ENCODE results near the gene TFR2. TPM values are rescaled to one million over a fixed set of nuclear protein-coding genes. Genes with fewer than 3 reads are reported as not detected.
A peak's percentile ranks its signal among the peaks of the same experiment; 100 is the strongest.

Gene TFR2
- total and polyA plus RNA-seq, 2 of the 13 experiments (the other 11 are each of a cell fraction or from before 2014, with no cell fraction given) = 36.9 to 64.2 TPM

- peak; percentile 80; the same call in 1 of the 2 replicates for TF ChIP-seq ARID4A (CRISPR knock-in tag; IDR thresholded peaks at IDR 0.05; ENCODE audit: borderline replicate concordance)
- no peak for TF ChIP-seq MATR3 (CRISPR knock-in tag; IDR thresholded peaks at IDR 0.05)
- 0 out of 2 replicates have a peak, but pooled peaks have one; percentile 28 for TF ChIP-seq ARID2 (CRISPR knock-in tag; IDR thresholded peaks at IDR 0.05; ENCODE audit: borderline replicate concordance)
- peak; percentile 79 for TF ChIP-seq ZNF781 (CRISPR knock-in tag; IDR thresholded peaks at IDR 0.05; ENCODE audit: borderline replicate concordance, not compliant biosample characterization)
- peak; percentile 93; the same call in 1 of the 2 replicates for TF ChIP-seq FOXC1 (CRISPR knock-in tag; IDR thresholded peaks at IDR 0.05; ENCODE audit: borderline replicate concordance)
- TF ChIP-seq ZNF33B (CRISPR knock-in tag; IDR thresholded peaks at IDR 0.05) = 0 out of 2 replicates have a peak, but pooled peaks have one; percentile 66
- 0 out of 2 replicates have a peak, but pooled peaks have one; percentile 46 for TF ChIP-seq ZNF317 (CRISPR knock-in tag; IDR thresholded peaks at IDR 0.05)
- 0 out of 2 replicates have a peak, but pooled peaks have one; percentile 27 for TF ChIP-seq SKIL (CRISPR knock-in tag; IDR thresholded peaks at IDR 0.05; ENCODE audit: borderline replicate concordance)
- peak; percentile 57; the same call in 1 of the 2 replicates for TF ChIP-seq BATF2 (CRISPR knock-in tag; IDR thresholded peaks at IDR 0.05)
- TF ChIP-seq KLF12 (CRISPR knock-in tag; IDR thresholded peaks at IDR 0.05; ENCODE audit: borderline replicate concordance) = no peak
- peak; percentile 66; the same call in 1 of the 2 replicates for TF ChIP-seq TMF1 (CRISPR knock-in tag; IDR thresholded peaks at IDR 0.05; ENCODE audit: low read depth)
- no peak for TF ChIP-seq RARG (CRISPR knock-in tag; IDR thresholded peaks at IDR 0.05; ENCODE audit: low read depth)
- TF ChIP-seq HDAC2 (CRISPR knock-in tag; IDR thresholded peaks at IDR 0.05) = 0 out of 2 replicates have a peak, but pooled peaks have one; percentile 26
- peak; percentile 91 for TF ChIP-seq ZNF441 (CRISPR knock-in tag; IDR thresholded peaks at IDR 0.05; ENCODE audit: borderline replicate concordance)
- TF ChIP-seq ZNF678 (CRISPR knock-in tag; IDR thresholded peaks at IDR 0.05) = no peak
- no peak for TF ChIP-seq ZNF460 (CRISPR knock-in tag; IDR thresholded peaks at IDR 0.05; ENCODE audit: borderline replicate concordance)
- TF ChIP-seq, protein P1, sequence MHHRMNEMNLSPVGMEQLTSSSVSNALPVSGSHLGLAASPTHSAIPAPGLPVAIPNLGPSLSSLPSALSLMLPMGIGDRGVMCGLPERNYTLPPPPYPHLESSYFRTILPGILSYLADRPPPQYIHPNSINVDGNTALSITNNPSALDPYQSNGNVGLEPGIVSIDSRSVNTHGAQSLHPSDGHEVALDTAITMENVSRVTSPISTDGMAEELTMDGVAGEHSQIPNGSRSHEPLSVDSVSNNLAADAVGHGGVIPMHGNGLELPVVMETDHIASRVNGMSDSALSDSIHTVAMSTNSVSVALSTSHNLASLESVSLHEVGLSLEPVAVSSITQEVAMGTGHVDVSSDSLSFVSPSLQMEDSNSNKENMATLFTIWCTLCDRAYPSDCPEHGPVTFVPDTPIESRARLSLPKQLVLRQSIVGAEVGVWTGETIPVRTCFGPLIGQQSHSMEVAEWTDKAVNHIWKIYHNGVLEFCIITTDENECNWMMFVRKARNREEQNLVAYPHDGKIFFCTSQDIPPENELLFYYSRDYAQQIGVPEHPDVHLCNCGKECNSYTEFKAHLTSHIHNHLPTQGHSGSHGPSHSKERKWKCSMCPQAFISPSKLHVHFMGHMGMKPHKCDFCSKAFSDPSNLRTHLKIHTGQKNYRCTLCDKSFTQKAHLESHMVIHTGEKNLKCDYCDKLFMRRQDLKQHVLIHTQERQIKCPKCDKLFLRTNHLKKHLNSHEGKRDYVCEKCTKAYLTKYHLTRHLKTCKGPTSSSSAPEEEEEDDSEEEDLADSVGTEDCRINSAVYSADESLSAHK (CRISPR knock-in tag; IDR thresholded peaks at IDR 0.05; ENCODE audit: borderline replicate concordance) = no peak
- no peak for TF ChIP-seq DMAP1 (CRISPR knock-in tag; IDR thresholded peaks at IDR 0.05)
These were observed 14.7 kb upstream of the TFR2 start, which contains the start of gene ACTL6B (continued) for GRCh38 chr7:100655908-100656674.
